HCT116 (cell line): ENCODE measurements around the gene ARHGAP45. TPM values are rescaled to one million over a fixed set of nuclear protein-coding genes. Genes with fewer than 3 reads are reported as not detected.

Experiments
- ATAC-seq: fragments of 200-7000 bp; cut with Tn5 transposase; 2 replicates; pipeline ENCODE4 v1.9.1; 2020; ENCODE audit warnings: mild to moderate bottlenecking, moderate library complexity
- BruUV-seq: library from RNA; stranded (reverse); fragments of 400-500 nt; replicated peaks from 2 replicates; lab custom pipeline; 2021; lab: Mats Ljungman, UMichigan
- CTCF ChIA-PET: fragments of 300-600 bp; sonication (Branson Sonifier 250); formaldehyde crosslinking; loops from one replicate; lab custom pipeline; 2021; ENCODE audit warnings: antibody characterized with exemption; lab: Charles Lee
- POLR2A ChIA-PET: fragments of 300-600, 350-600 bp; sonication (Branson Sonifier 250); formaldehyde crosslinking; loops from one replicate; lab custom pipeline; 2021; ENCODE audit warnings: antibody characterized with exemption; lab: Charles Lee
- RAD21 ChIA-PET, 2 experiments: fragments of 300-600 bp; sonication (Branson Sonifier 250); formaldehyde crosslinking; loops; one replicate each; lab custom pipeline; 2023; ENCODE audit warnings: low total read pairs in 2 of 2; ENCODE audit not compliant: uncharacterized antibody in 2 of 2, unreplicated experiment in 2 of 2, low non-redundant PET in 1 of 2; lab: Charles Lee
- DNase-seq: peaks from one replicate; pipeline ENCODE4 v3.0.0-alpha.2; 2010; ENCODE audit warnings: low read depth, low spot score
- H2AFZ ChIP-seq: fragments of 200-600 bp; shearing (Covaris generic), sonication (generic); 2 replicates; pipeline ENCODE4 v1.6.1; 2017; ENCODE audit warnings: low read depth, mixed run types, mixed read lengths, antibody characterized with exemption, low read length; ENCODE audit not compliant: poor library complexity, severe bottlenecking
- H3K27ac ChIP-seq: 2 replicates; pipeline ENCODE4 v1.5.1; 2012; ENCODE audit warnings: low read depth, low read length
- H3K27me3 ChIP-seq: fragments of 200-600 bp; sonication (generic); 2 replicates; pipeline ENCODE4 v1.6.1; 2016; ENCODE audit warnings: mixed run types, low read length, mixed read lengths; ENCODE audit not compliant: insufficient read depth
- H3K36me3 ChIP-seq, 2 experiments: fragments of 200-500 bp in 1 of 2; fragments of 200-600 bp in 1 of 2; sonication (Bioruptor generic) in 1 of 2; sonication (generic) in 1 of 2; 2 replicates each; pipeline versions ENCODE4 v1.5.1 to v1.6.1; 2014 to 2016; ENCODE audit warnings: low read length in 2 of 2, inconsistent platforms in 1 of 2, mixed read lengths in 1 of 2, mixed run types in 1 of 2; ENCODE audit not compliant: insufficient read depth in 2 of 2, control insufficient read depth in 1 of 2
- H3K4me1 ChIP-seq, 2 experiments: fragments of 200-600 bp in 1 of 2; sonication (generic) in 1 of 2; 2 replicates each; pipeline versions ENCODE4 v1.5.1 to v1.6.1; 2012 to 2017; ENCODE audit warnings: low read length in 2 of 2, inconsistent platforms in 1 of 2, mild to moderate bottlenecking in 1 of 2, mixed read lengths in 1 of 2, mixed run types in 1 of 2, moderate library complexity in 1 of 2; ENCODE audit not compliant: insufficient read depth in 2 of 2, control insufficient read depth in 1 of 2
- H3K4me2 ChIP-seq: fragments of 200-600 bp; sonication (generic); 2 replicates; pipeline ENCODE4 v1.6.1; 2017; ENCODE audit warnings: mixed run types, low read length, mixed read lengths
- H3K4me3 ChIP-seq, 2 experiments: fragments of 200-600 bp in 1 of 2; sonication (generic) in 1 of 2; replicated peaks in 1 of 2; 2 replicates each; pipeline ENCODE4 v1.5.1; 2011 to 2016; ENCODE audit warnings: low read length in 2 of 2, control low read depth in 1 of 2, low read depth in 1 of 2, mild to moderate bottlenecking in 1 of 2, mixed read lengths in 1 of 2, mixed run types in 1 of 2
- H3K79me2 ChIP-seq: fragments of 200-600 bp; sonication (generic); 2 replicates; pipeline ENCODE4 v1.6.1; 2017; ENCODE audit warnings: mild to moderate bottlenecking, mixed run types, low read length, moderate library complexity, mixed read lengths; ENCODE audit not compliant: insufficient read depth
- H3K9ac ChIP-seq: fragments of 200-600 bp; sonication (generic); 2 replicates; pipeline ENCODE4 v1.6.1; 2016; ENCODE audit warnings: low read length, mixed read lengths
- H3K9me2 ChIP-seq: fragments of 200-600 bp; sonication (generic), shearing (Covaris generic); 2 replicates; pipeline ENCODE4 v1.6.1; 2017; ENCODE audit warnings: mixed run types, mild to moderate bottlenecking, moderate library complexity; ENCODE audit not compliant: insufficient read depth
- H3K9me3 ChIP-seq, 2 experiments: fragments of 200-500 bp in 1 of 2; fragments of 200-600 bp in 1 of 2; sonication (Bioruptor generic) in 1 of 2; sonication (generic) in 1 of 2; 2 replicates each; pipeline ENCODE4 v1.6.1; 2014 to 2017; ENCODE audit warnings: low read length in 2 of 2, mixed read lengths in 2 of 2, inconsistent platforms in 1 of 2, low read depth in 1 of 2, mild to moderate bottlenecking in 1 of 2, mixed run types in 1 of 2, moderate library complexity in 1 of 2; ENCODE audit not compliant: control insufficient read depth in 1 of 2, insufficient read depth in 1 of 2
- H4K20me1 ChIP-seq: fragments of 200-600 bp; sonication (generic), shearing (Covaris generic); 2 replicates; pipeline ENCODE4 v1.6.1; 2017; ENCODE audit warnings: mixed run types, mild to moderate bottlenecking, moderate library complexity; ENCODE audit not compliant: insufficient read depth
- EGR1 ChIP-seq: IDR thresholded peaks from 2 replicates; pipeline ENCODE4 v1.6.1; 2012; ENCODE audit warnings: low read depth
- ELF1 ChIP-seq: IDR thresholded peaks from 2 replicates; pipeline ENCODE4 v1.6.1; 2012; ENCODE audit warnings: low read depth, borderline replicate concordance
- EZH2 ChIP-seq: fragments of 200-600 bp; sonication (generic); IDR thresholded peaks from 2 replicates; pipeline ENCODE4 v1.6.1; 2017; ENCODE audit warnings: antibody characterized with exemption, mixed run types
- EZH2phosphoT487 ChIP-seq: fragments of 200-600 bp; IDR thresholded peaks from 2 replicates; pipeline ENCODE4 v1.6.1; 2018; ENCODE audit warnings: antibody characterized with exemption, borderline replicate concordance
- JUND ChIP-seq: IDR thresholded peaks from 2 replicates; pipeline ENCODE4 v1.6.1; 2012
- RAD21 ChIP-seq: IDR thresholded peaks from 2 replicates; pipeline ENCODE4 v1.6.1; 2012; ENCODE audit warnings: low read depth, mild to moderate bottlenecking
- SIN3A ChIP-seq: IDR thresholded peaks from 2 replicates; pipeline ENCODE4 v1.6.1; 2012; ENCODE audit warnings: low read depth
- TCF7L2 ChIP-seq: IDR thresholded peaks from 2 replicates; pipeline ENCODE4 v1.7.0; 2011; ENCODE audit warnings: borderline replicate concordance, inconsistent platforms; ENCODE audit not compliant: insufficient read depth, insufficient read length; ENCODE audit errors: extremely low read depth
- YY1 ChIP-seq: IDR thresholded peaks from 2 replicates; pipeline ENCODE4 v1.6.1; 2011; ENCODE audit warnings: low read length, low read depth, moderate library complexity, mild to moderate bottlenecking; ENCODE audit not compliant: insufficient replicate concordance; ENCODE audit errors: extremely low read depth
- ZNF274 ChIP-seq: fragments of 200-500 bp; sonication (Bioruptor generic); IDR thresholded peaks from 2 replicates; pipeline ENCODE4 v1.6.1; 2014; ENCODE audit warnings: mild to moderate bottlenecking, low read depth, low read length, inconsistent platforms
- intact Hi-C: fragments of 100-400 bp; cut with micrococcal nuclease; formaldehyde crosslinking; loops from 2 replicates; pipeline ENCODE4 v1.10.0; 2022
- total RNA-seq: library from RNA; stranded (reverse); gene quantifications from one replicate; pipeline ENCODE4 v1.2.1, GENCODE V29; 2021; ENCODE audit not compliant: unreplicated experiment

The ARHGAP45 gene
- total RNA-seq, 1 experiment from 2014 or later = 30.4 TPM

GRCh38 chr19:1109032-1109551 lies 42.1 kb downstream of the ARHGAP45 start:
- Histone ChIP-seq H3K27me3 (no peaks in the 10 kb centered on the region), H4K20me1 (no peaks in the 10 kb centered on the region), H3K9me2 (no peaks in the 10 kb centered on the region), H3K4me2 (no peak overlapping the region), H3K9me3 (no peaks in the 10 kb centered on the region), H3K9ac (no peak overlapping the region), H3K4me3 (no peak overlapping the region), H3K36me3 (peaks cover 4 to 23% of the 10 kb centered on the region in 2 experiments; a peak in 3 of 4 replicates), H3K79me2 (peaks cover 24% of the 10 kb centered on the region), H3K27ac (no peak overlapping the region), H2AFZ (no peak overlapping the region), H3K4me1 (peaks cover 18 to 52% of the 10 kb centered on the region in 2 experiments)
- no TSS peak for BruUV-seq
- RAD21 ChIA-PET = no interaction called here
- DNase-seq (no peak), ATAC-seq (no peak)
- POLR2A ChIA-PET = no interaction called here
- no peak for TF ChIP-seq TCF7L2
- no peak for TF ChIP-seq JUND
- no peak for TF ChIP-seq EZH2phosphoT487
- TF ChIP-seq YY1 = no peak
- TF ChIP-seq SIN3A = no peak
- no peak for TF ChIP-seq EGR1
- TF ChIP-seq RAD21 = no peak
- TF ChIP-seq ELF1 = no peak
- TF ChIP-seq ZNF274 = no peak
- no peak for TF ChIP-seq EZH2
- intact Hi-C loops = no loop called here
- CTCF ChIA-PET = no interaction called here
